ENCODE measurements around the gene DPYSL3. TPM values are rescaled to one million over a fixed set of nuclear protein-coding genes. Genes with fewer than 3 reads are reported as not detected.

DPYSL3 gene
- total RNA-seq, 2 experiments from 2014 or later = 0.13 to 0.38 TPM

- peaks cover 6% of the 10 kb centered on the region for H3K27me3 Mint-ChIP-seq
- no peak for ATAC-seq
- POLR2A ChIA-PET = no interaction called here
- H3K4me1 Mint-ChIP-seq (ENCODE audit: low read depth) = no peaks in the 10 kb centered on the region
- H3K27ac Mint-ChIP-seq = no peak overlapping the region
- intact Hi-C loops (cut with micrococcal nuclease) = no loop called here
- no peaks in the 10 kb centered on the region for H3K36me3 Mint-ChIP-seq (ENCODE audit: low read depth)
- no peak for DNase-seq
- no peak for TF ChIP-seq CTCF (IDR thresholded peaks at IDR 0.05)
- no peak overlapping the region for H3K4me3 Mint-ChIP-seq
- H3K9me3 Mint-ChIP-seq = no peaks in the 10 kb centered on the region
- CTCF ChIA-PET = interaction anchor here (1.7 kb wide), 1 partner anchor 19 kb away, joined by 5 read pairs; no protein-coding TSS in a partner anchor
Observed at GRCh38 chr5:147474140-147474539, 35.7 kb downstream of the DPYSL3 start.

GRCh38 chr5:147472664-147473475 is 37.0 kb downstream of the DPYSL3 start:
- ChIA-PET CTCF (no interaction called here), POLR2A (no interaction called here)
- Mint-ChIP-seq H3K27me3 (peaks cover 3% of the 10 kb centered on the region), H3K4me1 (ENCODE audit: low read depth) (no peaks in the 10 kb centered on the region), H3K36me3 (ENCODE audit: low read depth) (no peaks in the 10 kb centered on the region), H3K27ac (no peak overlapping the region), H3K9me3 (no peaks in the 10 kb centered on the region), H3K4me3 (no peak overlapping the region)
- TF ChIP-seq CTCF (IDR thresholded peaks at IDR 0.05) = no peak
- DNase-seq (no peak), ATAC-seq (no peak)
- intact Hi-C loops (cut with micrococcal nuclease) = no loop called here

- ATAC-seq (no peak), DNase-seq (no peak)
- no peak overlapping the region for H3K27ac Mint-ChIP-seq
- no peaks in the 10 kb centered on the region for H3K36me3 Mint-ChIP-seq (ENCODE audit: low read depth)
- TF ChIP-seq CTCF (IDR thresholded peaks at IDR 0.05) = no peak
- no peaks in the 10 kb centered on the region for H3K4me1 Mint-ChIP-seq (ENCODE audit: low read depth)
- H3K4me3 Mint-ChIP-seq = no peak overlapping the region
- ChIA-PET CTCF (no interaction called here), POLR2A (no interaction called here)
- H3K9me3 Mint-ChIP-seq = no peaks in the 10 kb centered on the region
- no peaks in the 10 kb centered on the region for H3K27me3 Mint-ChIP-seq
- intact Hi-C loops (cut with micrococcal nuclease) = no loop called here
Observed at GRCh38 chr5:147467973-147468508, 41.8 kb downstream of the DPYSL3 start.

GRCh38 chr5:147466360-147466980 is 43.4 kb downstream of the DPYSL3 start:
- peaks cover under 1% of the 10 kb centered on the region for H3K27me3 Mint-ChIP-seq
- H3K27ac Mint-ChIP-seq = no peak overlapping the region
- no peak overlapping the region for H3K4me3 Mint-ChIP-seq
- ATAC-seq = no peak
- no peaks in the 10 kb centered on the region for H3K36me3 Mint-ChIP-seq (ENCODE audit: low read depth)
- no peaks in the 10 kb centered on the region for H3K4me1 Mint-ChIP-seq (ENCODE audit: low read depth)
- H3K9me3 Mint-ChIP-seq = no peaks in the 10 kb centered on the region
- DNase-seq = no peak
- intact Hi-C loops (cut with micrococcal nuclease) = no loop called here
- TF ChIP-seq CTCF (IDR thresholded peaks at IDR 0.05) = no peak
- CTCF ChIA-PET = no interaction called here
- POLR2A ChIA-PET = no interaction called here

GRCh38 chr5:147465747-147466146 is 44.1 kb downstream of the DPYSL3 start:
- ChIA-PET POLR2A (no interaction called here), CTCF (interaction anchor here (1.1 to 1.2 kb wide), 2 partner anchors 14 to 111 kb away, joined by 3 to 4 read pairs; no protein-coding TSS in a partner anchor)
- Mint-ChIP-seq H3K4me3 (no peak overlapping the region), H3K27me3 (peaks cover 3% of the 10 kb centered on the region), H3K27ac (no peak overlapping the region), H3K36me3 (ENCODE audit: low read depth) (no peaks in the 10 kb centered on the region), H3K4me1 (ENCODE audit: low read depth) (no peaks in the 10 kb centered on the region), H3K9me3 (no peaks in the 10 kb centered on the region)
- intact Hi-C loops (cut with micrococcal nuclease) = no loop called here
- ATAC-seq = no peak
- DNase-seq = no peak
- no peak for TF ChIP-seq CTCF (IDR thresholded peaks at IDR 0.05)
